Astrocyte (in vitro differentiated cells and primary cell): ENCODE measurements around the gene FTH1. TPM values are rescaled to one million over a fixed set of nuclear protein-coding genes. Genes with fewer than 3 reads are reported as not detected.

Experiments
- DNase-seq: peaks from one replicate; pipeline ENCODE4 v3.0.0-alpha.2; 2010; ENCODE audit warnings: low read depth
- FAIRE-seq: peaks from 2 replicates; lab custom pipeline; 2011; peaks lifted over from hg19 to GRCh38; lab: Jason Lieb, UNC
- H2AFZ ChIP-seq: 2 replicates; pipeline ENCODE4 v1.6.0; 2012; ENCODE audit warnings: low read depth, low read length, inconsistent platforms
- H3K27ac ChIP-seq: 2 replicates; pipeline ENCODE4 v1.5.1; 2011; ENCODE audit warnings: low read depth, low read length, inconsistent platforms
- H3K27me3 ChIP-seq: 2 replicates; pipeline ENCODE4 v1.6.0; 2011; ENCODE audit warnings: low read length, inconsistent platforms; ENCODE audit not compliant: insufficient read depth
- H3K36me3 ChIP-seq: 2 replicates; pipeline ENCODE4 v1.5.1; 2011; ENCODE audit warnings: low read length, inconsistent platforms; ENCODE audit not compliant: insufficient read depth
- H3K4me1 ChIP-seq: 2 replicates; pipeline ENCODE4 v1.5.1; 2011; ENCODE audit warnings: low read length, inconsistent platforms; ENCODE audit not compliant: insufficient read depth
- H3K4me2 ChIP-seq: 2 replicates; pipeline ENCODE4 v1.6.0; 2012; ENCODE audit warnings: low read length, inconsistent platforms
- H3K4me3 ChIP-seq: 2 replicates; pipeline ENCODE4 v1.5.1; 2011; ENCODE audit warnings: low read depth, mild to moderate bottlenecking, low read length, inconsistent platforms; ENCODE audit not compliant: insufficient read depth
- H3K79me2 ChIP-seq: 2 replicates; pipeline ENCODE4 v1.6.0; 2012; ENCODE audit warnings: mild to moderate bottlenecking, low read length, inconsistent platforms; ENCODE audit not compliant: insufficient read depth
- H3K9ac ChIP-seq: 2 replicates; pipeline ENCODE4 v1.6.0; 2012; ENCODE audit warnings: mild to moderate bottlenecking, low read length, inconsistent platforms
- H3K9me3 ChIP-seq: 2 replicates; pipeline ENCODE4 v1.5.1; 2012; ENCODE audit warnings: low read depth, mild to moderate bottlenecking, low read length, inconsistent platforms; ENCODE audit not compliant: insufficient read depth
- H4K20me1 ChIP-seq: 2 replicates; pipeline ENCODE4 v1.6.0; 2012; ENCODE audit warnings: low read length, inconsistent platforms; ENCODE audit not compliant: insufficient read depth
- H3K27ac Mint-ChIP-seq: one replicate; pipeline ENCODE4 v1.8.0; 2021; ENCODE audit warnings: mild to moderate bottlenecking, mixed read lengths; ENCODE audit not compliant: unreplicated experiment
- H3K27me3 Mint-ChIP-seq: one replicate; pipeline ENCODE4 v1.8.0; 2021; ENCODE audit warnings: low read depth, mixed read lengths; ENCODE audit not compliant: unreplicated experiment
- H3K36me3 Mint-ChIP-seq: one replicate; pipeline ENCODE4 v1.8.0; 2021; ENCODE audit warnings: low read depth, mixed read lengths; ENCODE audit not compliant: unreplicated experiment
- H3K4me1 Mint-ChIP-seq: one replicate; pipeline ENCODE4 v1.8.0; 2021; ENCODE audit warnings: low read depth, mixed read lengths; ENCODE audit not compliant: unreplicated experiment
- H3K4me3 Mint-ChIP-seq: one replicate; pipeline ENCODE4 v1.8.0; 2021; ENCODE audit warnings: mild to moderate bottlenecking, moderate library complexity, mixed read lengths; ENCODE audit not compliant: unreplicated experiment
- H3K9me3 Mint-ChIP-seq: one replicate; pipeline ENCODE4 v1.8.0; 2021; ENCODE audit warnings: mild to moderate bottlenecking, mixed read lengths; ENCODE audit not compliant: unreplicated experiment
- CTCF ChIP-seq: IDR thresholded peaks from 2 replicates; pipeline ENCODE4 v1.5.1; 2011; ENCODE audit warnings: low read depth, mild to moderate bottlenecking, inconsistent platforms, low read length, moderate library complexity; ENCODE audit not compliant: insufficient read depth
- EZH2 ChIP-seq: IDR thresholded peaks from 2 replicates; pipeline ENCODE4 v1.6.1; 2012; ENCODE audit warnings: mild to moderate bottlenecking, low read length, inconsistent platforms; ENCODE audit not compliant: insufficient read depth
- total RNA-seq: library from RNA; stranded (reverse); gene quantifications from 2 replicates; pipeline ENCODE4 v1.2.1, GENCODE V29; 2021

The FTH1 gene
- total RNA-seq, 1 donor from 2014 or later, result 2,092 TPM

DNA sequence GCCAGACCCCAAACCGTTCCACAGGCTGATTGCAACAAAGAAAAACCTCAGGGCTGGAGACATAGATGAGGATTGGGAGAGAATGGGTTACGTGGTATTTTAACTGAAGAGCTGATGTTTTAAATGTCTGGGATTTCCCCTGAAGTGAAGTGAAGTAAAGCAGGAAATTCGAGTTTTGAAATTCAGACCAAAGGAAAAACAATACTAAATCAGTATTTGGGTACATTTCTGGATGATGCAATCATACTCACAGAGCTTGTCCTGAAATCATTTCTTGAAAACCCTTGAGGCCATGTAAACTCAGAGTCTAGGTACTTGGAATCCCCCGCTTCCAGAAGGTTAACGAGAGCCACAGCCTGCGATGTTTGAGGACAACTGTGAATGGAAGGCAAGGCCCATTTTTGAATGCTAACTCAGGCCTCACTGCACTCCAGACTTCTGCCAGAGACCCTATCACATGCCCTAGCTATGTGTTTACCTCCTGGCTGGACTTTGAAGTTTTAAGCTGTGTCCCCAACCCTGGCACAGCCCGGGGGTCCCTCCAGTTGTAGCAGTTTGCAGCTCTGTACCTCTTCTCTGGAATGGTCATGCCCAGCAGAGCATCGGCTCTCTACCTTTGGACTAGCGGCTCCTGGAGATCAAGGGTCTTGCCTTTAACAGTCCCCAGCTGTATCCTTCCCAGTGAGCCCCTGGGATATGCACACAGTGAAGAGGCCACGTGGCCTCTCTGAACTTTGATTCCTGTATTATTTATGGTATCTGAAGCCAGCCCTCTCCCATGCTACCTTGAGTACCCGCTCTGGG lies 5.4 kb upstream of the FTH1 start:
- TF ChIP-seq CTCF (no peak), EZH2 (no peak)
- H2AFZ ChIP-seq, result peak overlapping the region; percentile 31
- peak overlapping the region; percentile 57 for H3K4me2 ChIP-seq
- H3K9ac ChIP-seq, result peak overlapping the region; percentile 75
- H3K27me3 ChIP-seq, result no peaks in the 10 kb centered on the region
- peaks cover 7% of the 10 kb centered on the region for H3K27me3 Mint-ChIP-seq
- peak; percentile 89 for DNase-seq
- H3K36me3 ChIP-seq, result no peaks in the 10 kb centered on the region
- peak overlapping the region; percentile 90 for H3K27ac ChIP-seq
- H3K4me1 ChIP-seq, result peaks cover 43% of the 10 kb centered on the region
- no peaks in the 10 kb centered on the region for H3K36me3 Mint-ChIP-seq
- H3K4me3 Mint-ChIP-seq, result peak overlapping the region; percentile 10
- peaks cover 51% of the 10 kb centered on the region for H3K4me1 Mint-ChIP-seq
- H3K79me2 ChIP-seq, result peaks cover 11% of the 10 kb centered on the region
- H3K9me3 Mint-ChIP-seq, result no peaks in the 10 kb centered on the region
- H3K9me3 ChIP-seq, result no peaks in the 10 kb centered on the region
- H4K20me1 ChIP-seq, result no peaks in the 10 kb centered on the region
- H3K27ac Mint-ChIP-seq, result peak overlapping the region; percentile 92
- no peak overlapping the region for H3K4me3 ChIP-seq
- no peak for FAIRE-seq

DNA sequence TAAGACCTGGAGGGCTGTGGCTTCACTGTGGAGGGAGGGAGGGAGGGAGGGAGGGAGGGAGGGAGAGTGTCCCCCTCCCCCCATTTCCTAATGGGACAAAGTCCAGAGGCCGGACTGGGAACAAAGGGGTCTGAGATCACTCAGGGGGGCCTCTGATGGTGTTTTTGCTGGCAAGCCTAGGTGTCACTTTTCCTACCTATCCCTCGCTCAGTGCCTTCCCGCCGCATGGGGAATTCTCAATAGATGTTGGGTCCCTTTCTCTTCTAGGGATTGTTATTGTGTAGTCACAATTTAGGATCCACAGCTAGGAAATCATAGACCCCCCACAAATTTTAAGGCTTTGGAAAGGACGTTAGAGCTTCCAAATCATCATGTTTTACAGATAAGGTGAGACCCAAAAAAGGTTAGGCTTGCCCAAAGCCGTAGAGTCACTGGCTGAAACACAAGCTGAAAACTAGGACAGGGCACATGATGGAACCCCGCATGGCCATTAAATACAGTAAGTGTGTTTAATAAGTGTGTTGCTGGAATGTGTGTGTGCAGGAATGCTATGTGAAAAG lies 4.8 kb upstream of the FTH1 start:
- Mint-ChIP-seq H3K4me3 (no peak overlapping the region), H3K27ac (peak overlapping the region; percentile 92), H3K36me3 (no peaks in the 10 kb centered on the region), H3K27me3 (no peaks in the 10 kb centered on the region), H3K4me1 (peaks cover 51% of the 10 kb centered on the region), H3K9me3 (no peaks in the 10 kb centered on the region)
- H3K4me2 ChIP-seq, result peak overlapping the region; percentile 57
- FAIRE-seq (no peak), DNase-seq (no peak)
- H3K79me2 ChIP-seq, result peaks cover 16% of the 10 kb centered on the region
- peaks cover 43% of the 10 kb centered on the region for H3K4me1 ChIP-seq
- H3K27ac ChIP-seq, result peak overlapping the region; percentile 90
- no peaks in the 10 kb centered on the region for H4K20me1 ChIP-seq
- no peaks in the 10 kb centered on the region for H3K36me3 ChIP-seq
- peak overlapping the region; percentile 75 for H3K9ac ChIP-seq
- H3K27me3 ChIP-seq, result no peaks in the 10 kb centered on the region
- peak overlapping the region; percentile 31 for H2AFZ ChIP-seq
- TF ChIP-seq CTCF, result no peak
- no peak for TF ChIP-seq EZH2
- H3K9me3 ChIP-seq, result no peaks in the 10 kb centered on the region
- H3K4me3 ChIP-seq, result no peak overlapping the region
